Bronchial epithelial cell (primary cell): Measurements from ENCODE around the gene AP1S3. TPM values are rescaled to one million over a fixed set of nuclear protein-coding genes. Genes with fewer than 3 reads are reported as not detected.

ENCODE experiments used
- DNase-seq: peaks from one replicate; pipeline ENCODE4 v3.0.0-alpha.2; 2010; ENCODE audit warnings: low read depth
- FAIRE-seq: peaks from 2 replicates; lab custom pipeline; 2011; peaks lifted over from hg19 to GRCh38; lab: Jason Lieb, UNC
- H3K27me3 ChIP-seq: 2 replicates; pipeline ENCODE4 v1.5.1; 2011; ENCODE audit warnings: low read length; ENCODE audit not compliant: control insufficient read depth, insufficient read depth
- H3K36me3 ChIP-seq: 2 replicates; pipeline ENCODE4 v1.5.1; 2011; ENCODE audit warnings: low read length; ENCODE audit not compliant: control insufficient read depth, insufficient read depth
- H3K4me3 ChIP-seq: 2 replicates; pipeline ENCODE4 v1.5.1; 2011; ENCODE audit warnings: mild to moderate bottlenecking, low read depth, low read length, control low read depth
- total RNA-seq: library from RNA; depleted of rRNA; stranded (reverse); fragments of >200 nt; gene quantifications from 2 replicates; pipeline ENCODE4 v1.2.1, GENCODE V29; 2014
- TF ChIP-seq, protein P1 (sequence below): IDR thresholded peaks from 2 replicates; pipeline ENCODE4 v1.5.1; 2011; ENCODE audit warnings: mild to moderate bottlenecking, moderate library complexity, low read length, control low read depth, inconsistent platforms; ENCODE audit not compliant: insufficient read depth, severe bottlenecking

AP1S3 gene
- total RNA-seq, 1 donor from 2014 or later: 59.5 TPM

DNA sequence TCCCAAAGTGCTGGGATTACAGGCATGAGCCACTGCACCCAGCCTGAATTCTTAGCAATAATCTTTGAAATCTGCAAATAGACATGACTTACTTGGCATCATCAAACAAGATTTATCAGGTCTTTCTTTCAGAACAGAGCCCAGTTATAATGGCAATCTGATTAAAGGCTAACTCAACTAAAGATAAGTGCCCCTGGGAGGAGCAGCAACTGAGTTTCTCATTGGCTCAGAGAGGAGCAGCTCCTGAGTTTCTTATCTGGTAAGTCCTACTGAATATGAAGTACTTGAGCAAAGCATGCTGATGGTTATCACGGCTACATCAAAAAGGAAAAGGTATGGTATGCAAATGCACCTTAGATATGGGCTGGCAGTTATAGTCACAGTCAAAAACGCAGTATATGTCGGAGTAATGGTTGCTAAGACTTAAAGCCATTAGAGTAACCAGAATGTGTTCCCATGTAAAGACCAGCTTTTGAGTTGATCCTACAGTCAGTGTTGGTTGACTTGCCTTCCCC, 15.0 kb upstream of the AP1S3 start:
- no peak overlapping the region for H3K4me3 ChIP-seq
- H3K36me3 ChIP-seq: no peaks in the 10 kb centered on the region
- no peak for FAIRE-seq
- DNase-seq: no peak
- no peaks in the 10 kb centered on the region for H3K27me3 ChIP-seq
- TF ChIP-seq, protein P1, sequence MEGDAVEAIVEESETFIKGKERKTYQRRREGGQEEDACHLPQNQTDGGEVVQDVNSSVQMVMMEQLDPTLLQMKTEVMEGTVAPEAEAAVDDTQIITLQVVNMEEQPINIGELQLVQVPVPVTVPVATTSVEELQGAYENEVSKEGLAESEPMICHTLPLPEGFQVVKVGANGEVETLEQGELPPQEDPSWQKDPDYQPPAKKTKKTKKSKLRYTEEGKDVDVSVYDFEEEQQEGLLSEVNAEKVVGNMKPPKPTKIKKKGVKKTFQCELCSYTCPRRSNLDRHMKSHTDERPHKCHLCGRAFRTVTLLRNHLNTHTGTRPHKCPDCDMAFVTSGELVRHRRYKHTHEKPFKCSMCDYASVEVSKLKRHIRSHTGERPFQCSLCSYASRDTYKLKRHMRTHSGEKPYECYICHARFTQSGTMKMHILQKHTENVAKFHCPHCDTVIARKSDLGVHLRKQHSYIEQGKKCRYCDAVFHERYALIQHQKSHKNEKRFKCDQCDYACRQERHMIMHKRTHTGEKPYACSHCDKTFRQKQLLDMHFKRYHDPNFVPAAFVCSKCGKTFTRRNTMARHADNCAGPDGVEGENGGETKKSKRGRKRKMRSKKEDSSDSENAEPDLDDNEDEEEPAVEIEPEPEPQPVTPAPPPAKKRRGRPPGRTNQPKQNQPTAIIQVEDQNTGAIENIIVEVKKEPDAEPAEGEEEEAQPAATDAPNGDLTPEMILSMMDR: no peak

DNA sequence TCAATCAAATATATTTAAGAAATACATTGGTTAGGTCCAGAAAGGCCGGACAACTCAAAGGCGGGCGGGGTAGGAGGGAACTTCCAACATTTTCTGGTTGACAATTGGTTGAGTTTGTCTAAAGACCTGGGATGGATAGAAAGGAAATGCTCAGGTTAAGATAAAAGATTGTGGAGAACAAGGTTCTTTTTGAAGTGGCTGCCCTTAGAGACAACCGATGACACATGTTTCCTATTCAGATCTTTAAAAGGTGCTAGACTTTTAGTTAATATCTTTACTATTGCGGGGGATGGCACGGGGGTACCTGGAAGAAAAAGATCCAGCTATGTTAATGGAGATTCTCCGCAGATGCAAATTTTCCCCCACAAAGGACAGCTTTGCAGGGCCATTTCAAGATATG, 10.0 kb upstream of the AP1S3 start:
- H3K27me3 ChIP-seq: no peaks in the 10 kb centered on the region
- TF ChIP-seq, protein P1: no peak
- DNase-seq (no peak), FAIRE-seq (no peak)
- H3K4me3 ChIP-seq: no peak overlapping the region
- no peaks in the 10 kb centered on the region for H3K36me3 ChIP-seq

DNA sequence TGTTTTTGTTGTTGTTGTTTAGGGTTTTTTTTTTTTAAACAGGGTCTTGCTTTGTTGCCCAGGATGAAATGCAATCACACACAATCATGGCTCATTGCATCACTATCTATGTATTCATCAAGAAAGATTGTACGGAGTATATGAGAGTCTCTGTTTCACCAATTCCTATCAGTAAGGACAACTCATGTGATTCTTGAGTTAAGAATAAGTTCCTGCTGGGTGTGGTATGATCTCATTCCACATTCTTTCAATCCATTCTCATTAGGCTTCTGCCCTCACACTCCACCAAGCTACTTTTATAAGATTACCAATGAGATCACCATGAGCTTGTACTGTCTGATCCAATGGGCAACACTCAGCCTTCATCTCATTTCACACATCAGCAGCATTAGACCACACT, 9.1 kb upstream of the AP1S3 start:
- no peaks in the 10 kb centered on the region for H3K36me3 ChIP-seq
- TF ChIP-seq, protein P1: no peak
- no peaks in the 10 kb centered on the region for H3K27me3 ChIP-seq
- FAIRE-seq: peak; percentile 7
- DNase-seq: peak; percentile 98
- H3K4me3 ChIP-seq: no peak overlapping the region

DNA sequence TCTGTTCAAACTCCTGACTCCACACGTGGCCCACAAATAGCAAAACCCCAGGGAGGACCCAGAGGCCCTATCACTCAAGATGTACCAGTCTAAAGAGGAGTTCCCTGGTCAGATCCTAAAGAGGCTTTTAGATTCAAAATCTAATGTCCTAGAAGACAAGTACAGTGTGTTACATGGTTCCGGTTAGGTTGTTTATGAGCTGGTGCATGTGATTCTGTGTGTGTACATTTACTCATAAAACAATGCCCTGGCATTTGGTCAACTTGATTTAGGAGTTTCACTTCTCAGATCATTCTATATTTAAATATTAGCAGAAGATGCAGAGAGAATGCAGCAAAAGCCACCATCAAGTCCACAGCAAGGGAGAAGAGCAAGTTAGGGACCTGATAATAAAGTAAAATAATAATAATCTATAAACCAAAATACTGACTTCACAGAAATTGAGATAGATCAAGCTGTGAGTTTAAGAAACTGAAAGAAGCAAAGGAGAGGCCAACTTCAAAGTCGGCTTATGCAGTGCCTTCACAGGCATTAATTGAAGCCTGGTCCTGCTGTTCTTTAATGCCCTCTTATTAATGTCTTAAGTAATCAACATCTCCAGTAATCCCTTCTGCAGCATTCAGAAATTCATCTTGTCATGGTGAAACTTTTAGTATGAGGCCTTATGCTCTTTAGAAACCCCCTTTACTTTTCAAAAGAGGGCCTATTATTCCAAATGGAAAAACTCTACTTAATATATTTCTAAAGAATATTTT, 4.2 kb upstream of the AP1S3 start:
- Histone ChIP-seq H3K4me3 (no peak overlapping the region), H3K36me3 (no peaks in the 10 kb centered on the region), H3K27me3 (no peaks in the 10 kb centered on the region)
- FAIRE-seq (no peak), DNase-seq (no peak)
- TF ChIP-seq, protein P1: no peak

DNA sequence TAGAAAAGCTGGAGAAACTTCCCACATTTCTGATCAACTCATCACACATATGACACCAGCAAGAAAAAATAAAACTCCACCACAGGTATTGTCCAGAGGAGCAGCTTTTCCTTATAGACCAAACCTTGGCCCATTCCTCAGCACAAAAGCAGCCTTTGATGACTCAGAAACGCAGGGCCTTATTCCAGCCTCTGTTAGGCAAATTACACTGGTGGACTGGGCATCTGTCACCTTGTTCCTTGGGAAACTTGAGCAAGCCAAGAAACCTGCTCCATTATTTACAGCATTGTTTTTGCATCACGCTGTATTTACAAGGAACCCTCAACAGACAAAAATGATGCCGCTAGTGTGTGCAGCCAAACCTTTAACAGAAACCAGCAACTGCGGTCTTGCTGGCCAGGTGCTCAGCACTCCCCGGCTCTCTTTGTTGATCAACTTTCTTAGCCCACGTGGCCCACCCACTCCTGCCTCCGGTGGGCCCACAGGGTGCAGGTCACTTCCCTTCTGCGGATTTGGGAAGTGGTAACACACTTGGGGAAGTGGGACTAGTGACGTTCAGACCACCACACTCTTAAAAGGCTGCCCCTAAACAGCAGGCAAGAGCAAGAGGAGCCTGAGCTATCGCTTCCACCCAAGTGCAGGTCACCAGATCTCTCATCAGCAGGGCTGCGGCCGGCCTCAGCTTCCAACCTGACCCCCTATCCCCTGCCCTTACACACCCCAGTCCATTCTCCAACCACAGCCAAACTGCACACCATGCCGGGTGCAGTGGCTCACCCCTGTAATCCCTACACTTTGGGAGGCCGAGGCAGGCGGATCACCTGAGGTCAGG, 1.5 kb downstream of the AP1S3 start:
- Histone ChIP-seq H3K4me3 (peak overlapping the region; percentile 71), H3K27me3 (no peaks in the 10 kb centered on the region), H3K36me3 (peaks cover 1% of the 10 kb centered on the region)
- FAIRE-seq (no peak), DNase-seq (peak; percentile 74)
- TF ChIP-seq, protein P1: no peak
